Cardiac muscle cell (in vitro differentiated cells and primary cell): ENCODE measurements around the gene CYB5D1. TPM values are rescaled to one million over a fixed set of nuclear protein-coding genes. Genes with fewer than 3 reads are reported as not detected.

Experiments
- DNase-seq, 2 donors: peaks; one replicate each; pipeline versions ENCODE4 v3.0.0 to v3.0.0-alpha.2; 2010 to 2017; ENCODE audit warnings: low read depth in 1 of 2, low spot score in 1 of 2
- H3K27ac ChIP-seq: fragments of 200-600 bp; sonication (generic); 2 replicates; pipeline ENCODE4 v1.5.1; 2016
- H3K27me3 ChIP-seq: fragments of 200-600 bp; sonication (generic); 2 replicates; pipeline ENCODE4 v1.6.0; 2016; ENCODE audit warnings: control low read depth
- H3K36me3 ChIP-seq: fragments of 200-600 bp; sonication (generic); 2 replicates; pipeline ENCODE4 v1.5.1; 2016; ENCODE audit warnings: control low read depth
- H3K4me1 ChIP-seq: fragments of 200-600 bp; sonication (generic); 2 replicates; pipeline ENCODE4 v1.8.1; 2017; ENCODE audit warnings: low read depth, mild to moderate bottlenecking, mixed run types
- H3K4me3 ChIP-seq: fragments of 200-600 bp; sonication (generic); 2 replicates; pipeline ENCODE4 v1.5.1; 2016; ENCODE audit warnings: mild to moderate bottlenecking
- H3K9me3 ChIP-seq: fragments of 200-600 bp; sonication (generic); 2 replicates; pipeline ENCODE4 v1.5.1; 2017; ENCODE audit warnings: low read depth, mild to moderate bottlenecking, control low read depth
- CTCF ChIP-seq: IDR thresholded peaks from 2 replicates; pipeline ENCODE4 v1.5.1; 2012; ENCODE audit warnings: low read depth, mild to moderate bottlenecking, low read length
- polyA plus RNA-seq: library from polyadenylated mRNA; unstranded; fragments of >200 nt; fragmentation: Nextera tagmentation; extraction: Ambion mirVana; gene quantifications from 2 replicates; pipeline ENCODE4 v1.2.1, GENCODE V29; 2016
- total RNA-seq: library from RNA; depleted of rRNA; stranded (reverse); fragments of >200 nt; gene quantifications from 2 replicates; pipeline ENCODE4 v1.2.3, GENCODE V29; 2016

Gene CYB5D1
- total and polyA plus RNA-seq, 2 experiments from 2014 or later, result 13.7 to 14.0 TPM

GRCh38 chr17:7838090-7839075, 19.4 kb upstream of the CYB5D1 start:
- H3K9me3 ChIP-seq, result no peaks in the 10 kb centered on the region
- no peak for TF ChIP-seq CTCF
- peak; percentile 70 to 89 for DNase-seq
- peak overlapping the region; percentile 84 for H3K4me3 ChIP-seq
- H3K27ac ChIP-seq, result peak overlapping the region; percentile 87
- H3K36me3 ChIP-seq, result no peaks in the 10 kb centered on the region
- H3K27me3 ChIP-seq, result no peaks in the 10 kb centered on the region
- H3K4me1 ChIP-seq, result peaks cover 25% of the 10 kb centered on the region

GRCh38 chr17:7839190-7839875, 18.5 kb upstream of the CYB5D1 start:
- TF ChIP-seq CTCF, result no peak
- no peak overlapping the region for H3K4me3 ChIP-seq
- H3K36me3 ChIP-seq, result no peaks in the 10 kb centered on the region
- no peaks in the 10 kb centered on the region for H3K9me3 ChIP-seq
- no peak for DNase-seq
- H3K4me1 ChIP-seq, result peaks cover 25% of the 10 kb centered on the region
- H3K27me3 ChIP-seq, result no peaks in the 10 kb centered on the region
- peak overlapping the region; percentile 87 for H3K27ac ChIP-seq

GRCh38 chr17:7839876-7840261, 17.9 kb upstream of the CYB5D1 start:
- no peak for TF ChIP-seq CTCF
- Histone ChIP-seq H3K4me3 (no peak overlapping the region), H3K36me3 (no peaks in the 10 kb centered on the region), H3K4me1 (peaks cover 25% of the 10 kb centered on the region), H3K9me3 (no peaks in the 10 kb centered on the region), H3K27ac (peak overlapping the region; percentile 94), H3K27me3 (no peaks in the 10 kb centered on the region)
- DNase-seq, result peak; percentile 35 to 47

DNA sequence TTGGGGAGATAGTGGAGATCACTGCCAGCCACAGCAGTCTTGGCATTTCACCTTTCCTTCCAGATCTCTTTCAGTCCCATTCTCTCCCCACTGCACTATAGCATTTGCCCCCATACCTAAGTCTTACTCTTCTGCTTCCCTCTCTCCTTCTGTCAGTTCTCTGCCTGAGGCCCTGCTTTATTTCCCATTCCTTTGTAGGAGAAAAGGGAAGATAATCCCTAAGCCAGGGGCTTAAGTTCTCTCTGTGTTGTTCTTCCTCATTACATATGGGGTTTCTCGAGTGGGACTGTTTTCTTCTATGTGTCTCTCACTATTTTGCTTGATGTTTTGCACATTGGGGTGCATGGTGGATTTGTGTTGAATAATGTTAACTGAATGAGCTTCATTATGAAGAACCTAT, 17.4 kb upstream of the CYB5D1 start:
- H3K36me3 ChIP-seq, result peaks cover 1% of the 10 kb centered on the region
- H3K9me3 ChIP-seq, result no peaks in the 10 kb centered on the region
- peaks cover 29% of the 10 kb centered on the region for H3K4me1 ChIP-seq
- H3K27ac ChIP-seq, result peak overlapping the region; percentile 94
- H3K27me3 ChIP-seq, result no peaks in the 10 kb centered on the region
- TF ChIP-seq CTCF, result no peak
- no peak overlapping the region for H3K4me3 ChIP-seq
- DNase-seq, result no peak

DNA sequence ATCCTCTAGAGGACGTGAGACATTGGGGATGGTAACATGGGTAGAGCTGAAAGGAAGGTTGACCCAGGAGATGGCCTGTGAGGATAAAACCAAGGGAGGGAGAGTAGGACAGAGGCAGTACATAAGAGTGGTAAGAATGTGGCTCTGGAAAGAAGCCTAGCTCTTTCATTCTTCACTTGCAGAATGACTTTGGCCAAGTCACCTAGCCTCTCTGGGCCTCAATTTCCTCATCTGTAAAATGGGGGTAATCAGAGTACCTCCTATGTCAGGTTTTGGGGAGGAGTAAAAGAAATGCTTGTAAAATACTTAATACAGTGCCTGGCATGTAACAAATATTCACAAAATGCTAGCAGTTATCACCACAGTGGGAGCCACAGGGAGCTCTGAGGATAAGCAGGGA, 16.9 kb upstream of the CYB5D1 start:
- peak overlapping the region; percentile 94 for H3K27ac ChIP-seq
- H3K4me3 ChIP-seq, result peak overlapping the region; percentile 40
- peaks cover 6% of the 10 kb centered on the region for H3K36me3 ChIP-seq
- H3K27me3 ChIP-seq, result no peaks in the 10 kb centered on the region
- H3K9me3 ChIP-seq, result no peaks in the 10 kb centered on the region
- no peak for TF ChIP-seq CTCF
- H3K4me1 ChIP-seq, result peaks cover 29% of the 10 kb centered on the region
- no peak for DNase-seq
